CD14-positive monocyte (primary cell): ENCODE measurements around the gene SPDYE4. TPM values are rescaled to one million over a fixed set of nuclear protein-coding genes. Genes with fewer than 3 reads are reported as not detected.
A peak's percentile ranks its signal among the peaks of the same experiment; 100 is the strongest.

ENCODE experiments used
- DNase-seq, 3 donors: peaks; one replicate each; pipeline ENCODE4 v3.0.0-alpha.2; 2011 to 2022
- H2AFZ ChIP-seq: 2 replicates; pipeline ENCODE4 v1.6.0; 2012; ENCODE audit warnings: mild to moderate bottlenecking, low read depth, low read length, inconsistent platforms; ENCODE audit not compliant: insufficient read depth, poor library complexity, severe bottlenecking
- H3K27ac ChIP-seq, 2 donors: 1 replicate in 1 of 2; 2 replicates in 1 of 2; pipeline ENCODE4 v1.5.1; 2012 to 2013; ENCODE audit warnings: low read length in 2 of 2, control low read depth in 1 of 2, inconsistent platforms in 1 of 2, low read depth in 1 of 2, mild to moderate bottlenecking in 1 of 2
- H3K27me3 ChIP-seq, 2 donors: one replicate each; pipeline versions ENCODE4 v1.6.0 to v1.6.1; 2011 to 2013; ENCODE audit warnings: low read length in 2 of 2; ENCODE audit not compliant: control insufficient read depth in 2 of 2, insufficient read depth in 2 of 2
- H3K36me3 ChIP-seq, 2 donors: replicated peaks in 1 of 2; 1 replicate in 1 of 2; 2 replicates in 1 of 2; pipeline versions ENCODE4 v1.5.1 to v1.6.1; 2012 to 2013; ENCODE audit warnings: low read length in 2 of 2, control low read depth in 1 of 2, inconsistent platforms in 1 of 2, mild to moderate bottlenecking in 1 of 2; ENCODE audit not compliant: insufficient read depth in 2 of 2, control insufficient read depth in 1 of 2
- H3K4me1 ChIP-seq, 2 donors: 1 replicate in 1 of 2; 2 replicates in 1 of 2; pipeline versions ENCODE4 v1.5.1 to v1.6.1; 2012 to 2013; ENCODE audit warnings: low read length in 2 of 2, control low read depth in 1 of 2, inconsistent platforms in 1 of 2, mild to moderate bottlenecking in 1 of 2, moderate library complexity in 1 of 2; ENCODE audit not compliant: insufficient read depth in 2 of 2, control insufficient read depth in 1 of 2
- H3K4me2 ChIP-seq: replicated peaks from 2 replicates; pipeline ENCODE3; 2012; ENCODE audit warnings: low read length, moderate library complexity, mild to moderate bottlenecking; ENCODE audit not compliant: poor library complexity, severe bottlenecking; ENCODE audit errors: extremely low read depth
- H3K4me3 ChIP-seq, 3 experiments: fragments of 200-600 bp in 1 of 3; sonication (generic) in 1 of 3; replicated peaks in 1 of 3; 1 replicate in 2 of 3; 2 replicates in 1 of 3; pipeline ENCODE4 v1.5.1; 2011 to 2013; ENCODE audit warnings: low read length in 3 of 3, mild to moderate bottlenecking in 3 of 3, control low read depth in 2 of 3, low read depth in 2 of 3, inconsistent platforms in 1 of 3, moderate library complexity in 1 of 3
- H3K79me2 ChIP-seq: 2 replicates; pipeline ENCODE4 v1.6.0; 2012; ENCODE audit warnings: mild to moderate bottlenecking, control low read depth, inconsistent platforms, low read length, moderate library complexity; ENCODE audit not compliant: insufficient read depth
- H3K9ac ChIP-seq: 2 replicates; pipeline ENCODE4 v1.6.0; 2017; ENCODE audit warnings: low read length, mild to moderate bottlenecking; ENCODE audit not compliant: insufficient read depth, poor library complexity, severe bottlenecking
- H3K9me3 ChIP-seq, 2 donors: replicated peaks in 1 of 2; 1 replicate in 1 of 2; 2 replicates in 1 of 2; pipeline versions ENCODE4 v1.5.1 to v1.6.1; 2012 to 2013; ENCODE audit warnings: low read length in 2 of 2, control low read depth in 1 of 2; ENCODE audit not compliant: control insufficient read depth in 1 of 2, insufficient read depth in 1 of 2
- H4K20me1 ChIP-seq: 2 replicates; pipeline ENCODE4 v1.6.0; 2012; ENCODE audit warnings: mild to moderate bottlenecking, low read length, control low read depth, moderate library complexity; ENCODE audit not compliant: insufficient read depth
- H3K27ac Mint-ChIP-seq, 7 donors: one replicate each; pipeline ENCODE4 v1.8.0; 2020; ENCODE audit warnings: mild to moderate bottlenecking in 7 of 7, mixed read lengths in 7 of 7, moderate library complexity in 6 of 7, inconsistent platforms in 2 of 7
- H3K27me3 Mint-ChIP-seq, 3 donors: one replicate each; pipeline ENCODE4 v1.8.0; 2021 to 2022; ENCODE audit warnings: low read depth in 3 of 3, mild to moderate bottlenecking in 3 of 3, mixed read lengths in 3 of 3, moderate library complexity in 3 of 3, inconsistent platforms in 1 of 3
- H3K36me3 Mint-ChIP-seq, 2 donors: one replicate each; pipeline ENCODE4 v1.8.0; 2020; ENCODE audit warnings: mixed read lengths in 2 of 2, inconsistent platforms in 1 of 2, mild to moderate bottlenecking in 1 of 2
- H3K4me1 Mint-ChIP-seq: one replicate; pipeline ENCODE4 v1.8.0; 2020; ENCODE audit warnings: mild to moderate bottlenecking, mixed read lengths
- H3K4me3 Mint-ChIP-seq, 2 donors: one replicate each; pipeline ENCODE4 v1.8.0; 2020; ENCODE audit warnings: mild to moderate bottlenecking in 2 of 2, mixed read lengths in 2 of 2, moderate library complexity in 1 of 2
- H3K9me3 Mint-ChIP-seq, 7 donors: one replicate each; pipeline ENCODE4 v1.8.0; 2020 to 2022; ENCODE audit warnings: mixed read lengths in 7 of 7, mild to moderate bottlenecking in 6 of 7, moderate library complexity in 6 of 7, inconsistent platforms in 2 of 7
- WGBS: methylation state at CpG from one replicate; pipeline ENCODE4 v1.1.5; 2013; ENCODE audit warnings: missing lambda C conversion rate; ENCODE audit not compliant: insufficient coverage; 5-methylcytosine and 5-hydroxymethylcytosine counted together
- intact Hi-C, 2 donors: fragments of 100-400 bp; cut with micrococcal nuclease; formaldehyde crosslinking; loops; one replicate each; pipeline versions ENCODE4 v1.15.0 to v1.15.1; 2023
- polyA plus RNA-seq, 3 donors: library from polyadenylated mRNA; depleted of rRNA in 1 of 3; unstranded in 2 of 3; stranded (reverse) in 1 of 3; fragments of 300-500 nt in 2 of 3; fragments of >200 nt in 1 of 3; fragmentation: Illumina TruSeq in 2 of 3; gene quantifications; 1 replicate in 2 of 3; 2 replicates in 1 of 3; pipeline ENCODE4 v1.2.3, GENCODE V29; 2012 to 2021
- TF ChIP-seq, protein P1 (sequence below): fragments of 200-600 bp; IDR thresholded peaks from one replicate; pipeline ENCODE4 v1.8.0; 2022; ENCODE audit warnings: antibody characterized with exemption, mild to moderate bottlenecking

SPDYE4 gene
- polyA plus RNA-seq, 3 donors = 0.09 TPM; not detected in 2

DNA sequence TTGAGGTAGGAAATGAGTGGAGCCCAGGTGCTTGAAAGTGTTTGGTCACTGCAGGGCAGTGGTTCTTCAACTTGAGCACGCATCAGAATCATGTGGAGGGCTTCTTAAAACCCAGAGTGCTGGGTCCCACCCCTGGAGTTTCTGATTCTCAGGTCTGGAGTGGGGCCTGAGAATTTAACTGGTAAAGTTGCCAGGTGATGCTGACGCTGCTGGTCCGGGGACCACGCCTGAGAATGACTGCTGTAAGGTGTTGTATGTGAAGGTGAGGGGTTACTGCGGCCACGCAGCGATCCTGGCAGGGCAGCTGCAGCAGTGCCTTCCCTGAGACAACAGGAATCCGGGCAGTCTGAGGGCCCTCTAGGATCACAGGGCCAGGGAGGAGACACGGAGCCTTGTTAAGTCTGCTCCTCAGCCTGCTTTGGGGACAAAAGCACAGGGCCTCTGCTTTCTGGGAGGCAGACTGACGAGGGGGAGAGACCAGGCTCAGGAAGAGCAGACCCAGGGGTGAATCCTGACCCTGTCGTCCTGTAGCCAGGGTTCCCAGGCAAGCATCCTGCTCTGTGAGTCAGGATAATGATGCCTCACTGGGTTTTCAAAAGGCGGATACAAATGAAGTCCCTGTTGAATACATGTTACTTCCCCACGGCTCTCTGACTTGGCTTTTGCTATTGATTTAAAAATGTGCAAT, 30.0 kb downstream of the SPDYE4 start:
- TF ChIP-seq, protein P1, sequence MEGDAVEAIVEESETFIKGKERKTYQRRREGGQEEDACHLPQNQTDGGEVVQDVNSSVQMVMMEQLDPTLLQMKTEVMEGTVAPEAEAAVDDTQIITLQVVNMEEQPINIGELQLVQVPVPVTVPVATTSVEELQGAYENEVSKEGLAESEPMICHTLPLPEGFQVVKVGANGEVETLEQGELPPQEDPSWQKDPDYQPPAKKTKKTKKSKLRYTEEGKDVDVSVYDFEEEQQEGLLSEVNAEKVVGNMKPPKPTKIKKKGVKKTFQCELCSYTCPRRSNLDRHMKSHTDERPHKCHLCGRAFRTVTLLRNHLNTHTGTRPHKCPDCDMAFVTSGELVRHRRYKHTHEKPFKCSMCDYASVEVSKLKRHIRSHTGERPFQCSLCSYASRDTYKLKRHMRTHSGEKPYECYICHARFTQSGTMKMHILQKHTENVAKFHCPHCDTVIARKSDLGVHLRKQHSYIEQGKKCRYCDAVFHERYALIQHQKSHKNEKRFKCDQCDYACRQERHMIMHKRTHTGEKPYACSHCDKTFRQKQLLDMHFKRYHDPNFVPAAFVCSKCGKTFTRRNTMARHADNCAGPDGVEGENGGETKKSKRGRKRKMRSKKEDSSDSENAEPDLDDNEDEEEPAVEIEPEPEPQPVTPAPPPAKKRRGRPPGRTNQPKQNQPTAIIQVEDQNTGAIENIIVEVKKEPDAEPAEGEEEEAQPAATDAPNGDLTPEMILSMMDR = no peak
- H3K4me3 Mint-ChIP-seq = no peak overlapping the region
- Histone ChIP-seq H3K4me3 (no peak overlapping the region), H4K20me1 (no peaks in the 10 kb centered on the region), H2AFZ (no peak overlapping the region), H3K79me2 (no peaks in the 10 kb centered on the region), H3K9ac (no peak overlapping the region), H3K27ac (no peak overlapping the region), H3K9me3 (no peaks in the 10 kb centered on the region), H3K4me2 (no peak overlapping the region), H3K36me3 (no peaks in the 10 kb centered on the region), H3K4me1 (peaks cover 12 to 18% of the 10 kb centered on the region in 2 donors), H3K27me3 (no peaks in the 10 kb centered on the region)
- no peak overlapping the region for H3K27ac Mint-ChIP-seq
- H3K9me3 Mint-ChIP-seq = no peaks in the 10 kb centered on the region
- H3K36me3 Mint-ChIP-seq = no peaks in the 10 kb centered on the region
- peaks cover 24% of the 10 kb centered on the region for H3K4me1 Mint-ChIP-seq
- DNase-seq = no peak
- WGBS = 92% methylated on average over 12 of the region's 13 CpGs
- intact Hi-C loops = no loop called here
- H3K27me3 Mint-ChIP-seq = peaks cover 2 to 6% (median 3%) of the 10 kb centered on the region in 3 donors

DNA sequence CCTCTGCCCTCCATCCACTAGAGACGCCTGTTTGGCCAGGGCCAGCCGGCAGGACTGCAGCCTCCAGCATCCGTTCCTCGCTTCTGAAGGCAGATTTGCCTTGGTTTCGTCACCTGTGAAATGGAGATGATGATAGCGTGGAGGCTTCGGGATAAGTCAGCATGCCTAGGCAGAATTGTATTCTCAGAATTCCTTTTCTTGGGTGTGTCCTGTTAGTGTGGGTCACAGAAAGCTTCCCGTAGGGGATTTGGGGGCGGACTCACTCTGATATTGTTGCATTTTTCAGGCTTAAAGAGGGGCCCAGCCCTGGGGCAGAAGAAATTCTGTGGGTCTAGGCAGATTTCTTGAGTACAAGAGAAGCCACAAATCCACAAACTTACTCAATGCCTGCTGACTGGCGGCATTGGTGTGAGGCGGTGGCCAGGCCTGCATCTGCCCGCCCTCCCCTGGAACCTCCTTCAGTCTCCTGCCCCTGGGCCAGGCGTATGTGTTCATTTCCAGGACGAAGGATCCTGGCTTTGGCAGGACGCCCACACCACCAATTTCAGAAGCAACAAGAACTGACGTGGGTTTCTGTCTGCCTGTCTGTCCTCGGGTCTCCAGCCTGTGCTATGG, 31.3 kb downstream of the SPDYE4 start:
- H3K4me2 ChIP-seq = no peak overlapping the region
- H3K27ac ChIP-seq = no peak overlapping the region
- H2AFZ ChIP-seq = peak overlapping the region; percentile 53
- H3K4me1 ChIP-seq = peaks cover 12 to 18% of the 10 kb centered on the region in 2 donors
- TF ChIP-seq, protein P1 = no peak
- no peak for DNase-seq
- intact Hi-C loops = no loop called here
- H3K9me3 Mint-ChIP-seq = no peaks in the 10 kb centered on the region
- no peaks in the 10 kb centered on the region for H3K9me3 ChIP-seq
- H3K36me3 ChIP-seq = no peaks in the 10 kb centered on the region
- H3K4me3 ChIP-seq = no peak overlapping the region
- H3K27me3 Mint-ChIP-seq = peaks cover 2 to 6% (median 3%) of the 10 kb centered on the region in 3 donors
- no peaks in the 10 kb centered on the region for H3K36me3 Mint-ChIP-seq
- no peaks in the 10 kb centered on the region for H3K79me2 ChIP-seq
- H3K27me3 ChIP-seq = no peaks in the 10 kb centered on the region
- H3K27ac Mint-ChIP-seq = no peak overlapping the region
- H4K20me1 ChIP-seq = no peaks in the 10 kb centered on the region
- H3K4me3 Mint-ChIP-seq = no peak overlapping the region
- no peak overlapping the region for H3K9ac ChIP-seq
- peaks cover 24% of the 10 kb centered on the region for H3K4me1 Mint-ChIP-seq
- 21% methylated on average over 13 of the region's 17 CpGs for WGBS
